ENCODE data around the gene FXYD5. TPM values are rescaled to one million over a fixed set of nuclear protein-coding genes. Genes with fewer than 3 reads are reported as not detected.

Gene FXYD5
- total RNA-seq, 2 donors from 2014 or later, result 11.5 to 17.1 TPM

- WGBS, 2 donors, result 1% methylated on average over 15 to 38 of the region's 48 CpGs
- Histone ChIP-seq H3K4me1 (peaks cover 35% of the 10 kb centered on the region), H3K27me3 (no peaks in the 10 kb centered on the region), H3K36me3 (replicated peaks in 1 of 2; ENCODE audit: insufficient read depth in 1 of 2, low read depth in 2 of 2) (no peaks in the 10 kb centered on the region), H3K9me3 (no peaks in the 10 kb centered on the region), H3K27ac (peak overlapping the region; percentile 41 to 72 (median 66)), H3K4me3 (no peak overlapping the region)
- DNase-seq (peak; percentile 92 to 94 (median 94)), ATAC-seq (peak; percentile 78)
- TF ChIP-seq CTCF (IDR thresholded peaks at IDR 0.05) (peak; percentile 18 to 54 (median 33)), POLR2A (IDR thresholded peaks at IDR 0.05) (peak in 1 of 3 donors; percentile 13)
- intact Hi-C loops (cut with DNase I), result loop anchor here (10.0 kb wide), 1 partner anchor 104 kb away; the partner anchor contains the start of gene LSR
Measured at GRCh38 chr19:35140962-35141836, 13.3 kb upstream of the FXYD5 start.

- Histone ChIP-seq H3K27ac (peak overlapping the region; percentile 41 to 72 (median 61)), H3K4me3 (no peak overlapping the region), H3K36me3 (replicated peaks in 1 of 2; ENCODE audit: insufficient read depth in 1 of 2, low read depth in 2 of 2) (no peaks in the 10 kb centered on the region), H3K9me3 (no peaks in the 10 kb centered on the region), H3K4me1 (peaks cover 27% of the 10 kb centered on the region), H3K27me3 (no peaks in the 10 kb centered on the region)
- ATAC-seq, result peak; percentile 8
- WGBS, 2 donors, result 5 to 18% methylated on average over 18 to 21 of the region's 21 CpGs
- intact Hi-C loops (cut with DNase I), result loop anchor here (10.0 kb wide), 1 partner anchor 103 kb away; the partner anchor contains the start of gene LSR
- TF ChIP-seq CTCF (IDR thresholded peaks at IDR 0.05) (no peak), POLR2A (IDR thresholded peaks at IDR 0.05) (peak in 2 of 3 donors; percentile 11 to 27)
- DNase-seq, result peak in 2 of 4 donors; percentile 30 to 36
Measured at GRCh38 chr19:35141837-35142605, 12.5 kb upstream of the FXYD5 start.

GRCh38 chr19:35142606-35143230, 11.8 kb upstream of the FXYD5 start:
- WGBS, 2 donors, result 1 to 2% methylated on average over 13 to 38 of the region's 46 CpGs
- peak; percentile 75 to 87 (median 80) for DNase-seq
- Histone ChIP-seq H3K27ac (peak overlapping the region; percentile 41 to 72 (median 61)), H3K4me1 (peaks cover 20% of the 10 kb centered on the region), H3K27me3 (no peaks in the 10 kb centered on the region), H3K9me3 (no peaks in the 10 kb centered on the region), H3K4me3 (no peak overlapping the region), H3K36me3 (replicated peaks in 1 of 2; ENCODE audit: insufficient read depth in 1 of 2, low read depth in 2 of 2) (no peaks in the 10 kb centered on the region)
- TF ChIP-seq CTCF (IDR thresholded peaks at IDR 0.05) (peak in 5 of 7 experiments; percentile 32 to 75 (median 65)), POLR2A (IDR thresholded peaks at IDR 0.05) (peak in 1 of 3 donors; percentile 5)
- intact Hi-C loops (cut with DNase I), result loop anchor here (10.0 kb wide), 1 partner anchor 102 kb away; the partner anchor contains the start of gene LSR
- ATAC-seq, result peak; percentile 38

GRCh38 chr19:35143231-35143715, 11.3 kb upstream of the FXYD5 start, which contains the start of gene FXYD7:
TSS of gene FXYD7 (plus strand) at chr19:35143255. CDS start at chr19:35143334, 79 bp downstream.
- no peak for ATAC-seq
- 3 to 14% methylated on average over 6 to 29 of the region's 31 CpGs for WGBS, 2 donors
- no peak for TF ChIP-seq CTCF (IDR thresholded peaks at IDR 0.05)
- TF ChIP-seq POLR2A (IDR thresholded peaks at IDR 0.05), result no peak
- Histone ChIP-seq H3K4me1 (peaks cover 16% of the 10 kb centered on the region), H3K27ac (peak within 1 kb of the TSS; percentile 41 to 72 (median 61)), H3K27me3 (no peaks in the 10 kb centered on the region), H3K36me3 (replicated peaks in 1 of 2; ENCODE audit: insufficient read depth in 1 of 2, low read depth in 2 of 2) (no peaks in the 10 kb centered on the region), H3K4me3 (no peak within 1 kb of the TSS), H3K9me3 (no peaks in the 10 kb centered on the region)
- no peak for DNase-seq
- intact Hi-C loops (cut with DNase I), result loop anchor here (10.0 kb wide), 1 partner anchor 102 kb away; the partner anchor contains the start of gene LSR

Measured in body of pancreas (tissue), 4 donors.